Smooth muscle cell (in vitro differentiated cells): ENCODE data around the gene TBC1D24. TPM values are rescaled to one million over a fixed set of nuclear protein-coding genes. Genes with fewer than 3 reads are reported as not detected.

Experiments used
- DNase-seq: peaks from one replicate; lab custom pipeline; 2025; ENCODE audit not compliant: unreplicated experiment; lab: John Stamatoyannopoulos, UW
- H2AFZ ChIP-seq: fragments of 200-600 bp; sonication (generic); 2 replicates; pipeline ENCODE4 v1.6.0; 2016; ENCODE audit warnings: antibody characterized with exemption, low read depth, mild to moderate bottlenecking
- H3F3A ChIP-seq: fragments of 200-600 bp; sonication (generic); 2 replicates; pipeline ENCODE4 v1.6.0; 2017; ENCODE audit warnings: antibody characterized with exemption, low read depth
- H3K27ac ChIP-seq: fragments of 200-600 bp; sonication (generic); 2 replicates; pipeline ENCODE4 v1.5.1; 2016; ENCODE audit warnings: low read depth, mild to moderate bottlenecking
- H3K27me3 ChIP-seq: fragments of 200-600 bp; sonication (generic); 2 replicates; pipeline ENCODE4 v1.6.1; 2016; ENCODE audit warnings: low read depth, mild to moderate bottlenecking
- H3K36me3 ChIP-seq: fragments of 200-600 bp; sonication (generic); 2 replicates; pipeline ENCODE4 v1.5.1; 2016; ENCODE audit warnings: low read depth
- H3K4me1 ChIP-seq: fragments of 200-600 bp; sonication (generic); 2 replicates; pipeline ENCODE4 v1.5.1; 2016; ENCODE audit warnings: low read depth
- H3K4me2 ChIP-seq: fragments of 200-600 bp; sonication (generic); 2 replicates; pipeline ENCODE4 v1.6.0; 2016; ENCODE audit warnings: mild to moderate bottlenecking
- H3K4me3 ChIP-seq: fragments of 200-600 bp; sonication (generic); 2 replicates; pipeline ENCODE4 v1.5.1; 2016; ENCODE audit warnings: mild to moderate bottlenecking
- H3K79me2 ChIP-seq: fragments of 200-600 bp; sonication (generic); 2 replicates; pipeline ENCODE4 v1.6.0; 2016; ENCODE audit warnings: low read depth, mild to moderate bottlenecking
- H3K9ac ChIP-seq: fragments of 200-600 bp; sonication (generic); 2 replicates; pipeline ENCODE4 v1.6.0; 2016; ENCODE audit warnings: low read depth
- H3K9me3 ChIP-seq: fragments of 200-600 bp; sonication (generic); replicated peaks from 2 replicates; pipeline ENCODE4 v1.5.1; 2016; ENCODE audit warnings: low read depth
- H4K20me1 ChIP-seq: fragments of 200-600 bp; sonication (generic); 2 replicates; pipeline ENCODE4 v1.6.0; 2016; ENCODE audit warnings: low read depth
- WGBS: methylation state at CpG from one replicate; pipeline ENCODE4 v1.1.7; 2016; ENCODE audit warnings: low lambda C conversion rate; 5-methylcytosine and 5-hydroxymethylcytosine counted together
- polyA plus RNA-seq: library from polyadenylated mRNA; unstranded; fragments of >200 nt; fragmentation: Nextera tagmentation; extraction: Ambion mirVana; gene quantifications from 2 replicates; pipeline ENCODE4 v1.2.1, GENCODE V29; 2016
- total RNA-seq: library from RNA; depleted of rRNA; stranded (reverse); fragments of >200 nt; gene quantifications from 2 replicates; pipeline ENCODE4 v1.2.3, GENCODE V29; 2014
- TF ChIP-seq, protein P1 (sequence below): fragments of 200-600 bp; sonication (generic); IDR thresholded peaks from 2 replicates; pipeline ENCODE4 v1.5.1; 2017; ENCODE audit warnings: borderline replicate concordance, mild to moderate bottlenecking, antibody characterized with exemption; ENCODE audit not compliant: insufficient read depth, poor library complexity, severe bottlenecking

Gene TBC1D24
- total and polyA plus RNA-seq, 2 experiments from 2014 or later = 5.5 to 9.2 TPM

DNA sequence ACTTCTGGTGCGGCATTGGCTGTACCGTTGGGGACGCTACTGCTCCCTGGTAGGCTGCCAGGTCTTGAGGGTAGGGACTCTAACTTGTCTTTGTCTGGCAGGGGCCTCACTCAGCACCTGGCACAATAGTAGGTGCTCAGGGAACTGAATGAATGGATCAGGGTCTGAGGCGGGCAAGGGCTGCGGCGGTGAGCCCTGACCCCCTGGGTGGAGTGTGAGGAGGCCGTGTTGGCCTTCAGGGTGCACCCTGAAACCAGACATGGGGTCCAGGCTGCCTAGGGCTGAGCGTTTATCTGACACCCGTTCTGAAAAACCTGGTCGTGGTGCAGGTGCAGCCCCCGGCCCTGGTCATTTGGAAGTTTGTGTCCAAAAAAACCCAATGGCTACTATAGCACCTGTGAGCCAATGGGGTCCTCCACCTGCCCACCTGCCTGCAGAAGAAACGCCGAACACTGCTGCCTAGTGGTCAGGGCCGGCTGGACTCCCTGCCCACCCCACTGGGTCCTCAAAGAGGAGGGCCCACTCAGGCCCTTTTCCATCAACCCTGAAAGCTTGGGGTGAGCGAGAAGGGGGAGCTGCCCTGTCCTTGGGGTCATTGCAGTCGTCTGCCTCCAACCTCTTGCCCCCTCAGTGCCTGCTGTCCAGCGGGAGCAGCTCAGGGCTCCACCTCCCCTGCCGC lies 33.9 kb downstream of the TBC1D24 start:
- DNase-seq = no peak
- 90% methylated on average over 18 of the region's 18 CpGs for WGBS
- H3K4me1 ChIP-seq = peaks cover 16% of the 10 kb centered on the region
- H3K27ac ChIP-seq = no peak overlapping the region
- H3K79me2 ChIP-seq = no peaks in the 10 kb centered on the region
- H3K27me3 ChIP-seq = no peaks in the 10 kb centered on the region
- H3K4me3 ChIP-seq = no peak overlapping the region
- H3K4me2 ChIP-seq = no peak overlapping the region
- H2AFZ ChIP-seq = no peak overlapping the region
- no peak overlapping the region for H3K9ac ChIP-seq
- H4K20me1 ChIP-seq = no peaks in the 10 kb centered on the region
- no peaks in the 10 kb centered on the region for H3K9me3 ChIP-seq
- H3K36me3 ChIP-seq = no peaks in the 10 kb centered on the region
- TF ChIP-seq, protein P1, sequence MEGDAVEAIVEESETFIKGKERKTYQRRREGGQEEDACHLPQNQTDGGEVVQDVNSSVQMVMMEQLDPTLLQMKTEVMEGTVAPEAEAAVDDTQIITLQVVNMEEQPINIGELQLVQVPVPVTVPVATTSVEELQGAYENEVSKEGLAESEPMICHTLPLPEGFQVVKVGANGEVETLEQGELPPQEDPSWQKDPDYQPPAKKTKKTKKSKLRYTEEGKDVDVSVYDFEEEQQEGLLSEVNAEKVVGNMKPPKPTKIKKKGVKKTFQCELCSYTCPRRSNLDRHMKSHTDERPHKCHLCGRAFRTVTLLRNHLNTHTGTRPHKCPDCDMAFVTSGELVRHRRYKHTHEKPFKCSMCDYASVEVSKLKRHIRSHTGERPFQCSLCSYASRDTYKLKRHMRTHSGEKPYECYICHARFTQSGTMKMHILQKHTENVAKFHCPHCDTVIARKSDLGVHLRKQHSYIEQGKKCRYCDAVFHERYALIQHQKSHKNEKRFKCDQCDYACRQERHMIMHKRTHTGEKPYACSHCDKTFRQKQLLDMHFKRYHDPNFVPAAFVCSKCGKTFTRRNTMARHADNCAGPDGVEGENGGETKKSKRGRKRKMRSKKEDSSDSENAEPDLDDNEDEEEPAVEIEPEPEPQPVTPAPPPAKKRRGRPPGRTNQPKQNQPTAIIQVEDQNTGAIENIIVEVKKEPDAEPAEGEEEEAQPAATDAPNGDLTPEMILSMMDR = no peak
- H3F3A ChIP-seq = peaks cover 5% of the 10 kb centered on the region

DNA sequence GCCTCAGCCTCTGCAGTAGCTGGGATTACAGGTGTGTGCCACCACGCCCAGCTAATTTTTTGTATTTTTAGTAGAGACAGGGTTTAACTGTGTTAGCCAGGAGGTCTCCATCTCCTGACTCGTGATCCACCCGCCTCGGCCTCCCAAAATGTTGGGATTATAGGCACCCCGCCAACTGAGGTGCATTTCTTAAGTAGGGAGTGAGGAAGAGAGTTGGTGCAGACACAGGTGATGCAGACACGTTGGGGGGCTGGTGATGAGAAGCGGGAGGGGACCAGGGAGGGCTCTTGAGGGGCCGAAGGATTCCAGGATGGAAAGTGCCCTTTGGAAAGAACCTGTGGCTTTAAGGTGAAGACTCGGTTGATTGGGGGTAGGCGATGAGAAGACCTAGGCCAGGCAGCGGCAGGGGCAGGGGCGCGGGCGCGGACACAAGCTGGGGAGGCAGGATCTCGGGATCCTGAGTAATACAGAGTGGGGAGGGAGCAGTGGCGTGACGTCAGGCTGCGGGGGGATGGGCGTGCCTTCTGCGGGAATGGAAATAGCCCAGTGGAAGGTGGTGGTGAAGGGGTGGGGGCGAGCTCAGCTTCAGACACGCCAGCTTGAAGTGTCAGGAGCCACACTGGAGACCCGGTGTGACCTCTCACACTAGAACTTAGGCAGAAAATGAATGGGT lies 36.3 kb downstream of the TBC1D24 start:
- TF ChIP-seq, protein P1 = no peak
- Histone ChIP-seq H3K36me3 (no peaks in the 10 kb centered on the region), H3K27ac (no peak overlapping the region), H3K79me2 (peaks cover 24% of the 10 kb centered on the region), H2AFZ (no peak overlapping the region), H3K9me3 (no peaks in the 10 kb centered on the region), H4K20me1 (peaks cover 19% of the 10 kb centered on the region), H3K27me3 (no peaks in the 10 kb centered on the region), H3K4me1 (peaks cover 29% of the 10 kb centered on the region), H3K4me3 (no peak overlapping the region), H3K9ac (peak overlapping the region; percentile 68), H3F3A (peaks cover 3% of the 10 kb centered on the region), H3K4me2 (peak overlapping the region; percentile 72)
- WGBS = 48% methylated on average over 13 of the region's 24 CpGs
- peak; percentile 41 for DNase-seq

DNA sequence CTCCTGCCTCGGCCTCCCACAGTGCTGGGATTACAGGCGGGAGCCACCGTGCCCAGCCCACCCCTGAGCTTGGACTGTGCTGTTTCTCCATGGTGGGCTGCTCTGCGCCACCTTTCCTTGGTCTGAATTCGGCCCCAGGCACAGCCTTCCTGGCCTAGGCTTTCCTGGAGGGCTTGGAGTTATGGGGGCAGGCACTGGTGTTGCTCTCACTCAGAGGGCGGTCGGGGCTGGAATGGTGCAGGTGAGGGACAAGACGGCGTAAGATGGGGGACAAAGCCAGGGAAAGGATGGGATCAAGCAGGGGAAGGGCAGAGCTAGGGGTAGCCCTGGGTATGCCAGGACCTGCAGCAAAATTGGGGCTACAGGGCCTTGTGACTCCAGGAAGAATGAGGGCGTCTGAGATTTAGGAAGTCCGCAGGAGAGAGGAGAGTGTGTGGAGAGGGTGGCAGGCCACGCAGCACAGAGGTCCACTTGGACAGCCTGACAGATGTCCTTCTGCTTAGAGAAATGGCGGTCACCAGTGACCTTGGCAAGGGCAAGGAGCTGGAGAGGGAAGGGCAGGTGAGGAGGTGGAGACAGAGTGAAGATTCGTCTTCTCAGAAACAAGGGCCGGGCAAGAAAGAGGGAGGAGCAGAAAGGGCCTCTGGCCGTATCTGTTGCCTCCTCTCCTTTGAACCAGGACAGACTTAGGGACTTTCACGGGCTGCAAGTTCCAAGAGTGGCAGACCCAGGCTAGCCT lies 37.2 kb downstream of the TBC1D24 start:
- H2AFZ ChIP-seq = no peak overlapping the region
- no peak overlapping the region for H3K9ac ChIP-seq
- H3K4me3 ChIP-seq = no peak overlapping the region
- H3F3A ChIP-seq = peaks cover 3% of the 10 kb centered on the region
- no peaks in the 10 kb centered on the region for H3K9me3 ChIP-seq
- no peaks in the 10 kb centered on the region for H3K27me3 ChIP-seq
- H3K27ac ChIP-seq = no peak overlapping the region
- 89% methylated on average over 17 of the region's 17 CpGs for WGBS
- TF ChIP-seq, protein P1 = no peak
- no peak overlapping the region for H3K4me2 ChIP-seq
- peaks cover 28% of the 10 kb centered on the region for H4K20me1 ChIP-seq
- no peaks in the 10 kb centered on the region for H3K36me3 ChIP-seq
- peaks cover 29% of the 10 kb centered on the region for H3K4me1 ChIP-seq
- H3K79me2 ChIP-seq = peaks cover 33% of the 10 kb centered on the region
- no peak for DNase-seq
